Activated CD4-positive, alpha-beta T cell treated with anti-CD3 and anti-CD28 coated beads for 36 hours (primary cell): ENCODE measurements around the gene PDCD1LG2. TPM values are rescaled to one million over a fixed set of nuclear protein-coding genes. Genes with fewer than 3 reads are reported as not detected.

ENCODE experiments used
- ATAC-seq: fragments of 200-7000 bp; cut with Tn5 transposase; one replicate; pipeline ENCODE4 v1.10.0; 2021; ENCODE audit warnings: mild to moderate bottlenecking, moderate library complexity
- CTCF ChIA-PET: fragments of 350-600 bp; sonication (Branson Sonifier 250); formaldehyde crosslinking; loops from one replicate; lab custom pipeline; 2021; ENCODE audit warnings: antibody characterized with exemption; lab: Charles Lee
- POLR2A ChIA-PET: fragments of 350-600 bp; sonication (Branson Sonifier 250); formaldehyde crosslinking; loops from one replicate; lab custom pipeline; 2021; ENCODE audit warnings: antibody characterized with exemption, inconsistent platforms; lab: Charles Lee
- DNase-seq: peaks from one replicate; pipeline ENCODE4 v3.0.0-alpha.2; 2020
- H3K27ac Mint-ChIP-seq: one replicate; pipeline ENCODE4 v1.8.0; 2021; ENCODE audit warnings: mixed read lengths
- H3K27me3 Mint-ChIP-seq: one replicate; pipeline ENCODE4 v1.8.0; 2021; ENCODE audit warnings: mixed read lengths
- H3K36me3 Mint-ChIP-seq: one replicate; pipeline ENCODE4 v1.8.0; 2021; ENCODE audit warnings: low read depth, mixed read lengths
- H3K4me1 Mint-ChIP-seq: one replicate; pipeline ENCODE4 v1.8.0; 2021; ENCODE audit warnings: mixed read lengths
- H3K4me3 Mint-ChIP-seq: one replicate; pipeline ENCODE4 v1.8.0; 2021; ENCODE audit warnings: mild to moderate bottlenecking, moderate library complexity, mixed read lengths
- H3K9me3 Mint-ChIP-seq: one replicate; pipeline ENCODE4 v1.8.0; 2021; ENCODE audit warnings: low read depth, mixed read lengths
- intact Hi-C, 2 experiments: fragments of 100-400 bp; cut with DNase I in 1 of 2; cut with micrococcal nuclease in 1 of 2; formaldehyde crosslinking; loops; one replicate each; pipeline versions ENCODE4 v1.14.2 to v1.15.1; 2022 to 2024; cut with DNase I, micrococcal nuclease
- total RNA-seq, 2 experiments: library from RNA; stranded (reverse); gene quantifications; one replicate each; pipeline ENCODE4 v1.2.3, GENCODE V29; 2021

The PDCD1LG2 gene
- total RNA-seq, 2 experiments from 2014 or later = 0.43 to 0.81 TPM

DNA sequence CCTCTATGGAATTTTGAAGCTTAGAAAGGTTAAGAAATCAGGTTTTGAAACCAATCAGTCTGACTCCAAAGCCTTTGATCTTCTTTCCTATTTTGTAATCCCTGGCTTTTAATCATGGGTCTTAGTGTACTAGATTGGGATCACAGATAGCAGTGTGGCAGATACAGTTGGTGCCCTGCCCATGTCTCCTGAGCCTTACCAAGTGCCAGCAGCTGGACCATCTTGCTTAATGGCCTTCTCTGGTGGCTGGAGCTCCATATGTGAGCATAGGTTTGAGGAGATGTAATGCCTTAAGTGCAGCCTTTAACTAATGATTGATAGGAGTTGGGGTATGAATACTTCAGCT lies 101.8 kb downstream of the PDCD1LG2 start:
- intact Hi-C loops = no loop called here
- ATAC-seq = no peak
- Mint-ChIP-seq H3K27ac (no peak overlapping the region), H3K36me3 (peaks cover 2% of the 10 kb centered on the region), H3K9me3 (no peaks in the 10 kb centered on the region), H3K4me3 (no peak overlapping the region), H3K4me1 (peaks cover 32% of the 10 kb centered on the region), H3K27me3 (no peaks in the 10 kb centered on the region)
- DNase-seq = no peak
- ChIA-PET CTCF (interaction anchor here (1.2 to 1.3 kb wide), 2 partner anchors 12 to 22 kb away, joined by 3 to 8 read pairs; no protein-coding TSS in a partner anchor), POLR2A (no interaction called here)

DNA sequence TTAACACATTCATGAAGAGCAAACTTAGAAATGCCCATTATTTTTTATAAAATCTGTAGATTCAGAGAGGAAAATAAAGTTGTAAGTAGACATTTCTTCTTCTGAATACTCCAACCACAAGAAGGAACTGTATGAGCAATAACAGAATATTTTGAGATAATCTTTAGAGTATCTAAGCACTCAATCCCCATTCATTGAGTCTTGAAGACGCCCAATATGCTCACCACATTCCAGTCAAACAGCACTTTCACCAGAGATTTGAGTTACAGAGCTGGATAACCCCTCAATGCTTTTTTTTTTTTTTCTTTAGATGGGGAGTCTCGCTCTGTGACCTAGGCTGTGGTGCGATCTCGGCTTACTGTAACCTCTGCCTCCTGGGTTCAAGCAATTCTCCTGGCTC lies 103.9 kb downstream of the PDCD1LG2 start:
- no peak overlapping the region for H3K4me3 Mint-ChIP-seq
- H3K9me3 Mint-ChIP-seq = no peaks in the 10 kb centered on the region
- intact Hi-C loops = loop anchor here in 1 of 2 experiments (1.0 kb wide), 1 partner anchor 10 kb away; no protein-coding TSS in a partner anchor
- H3K36me3 Mint-ChIP-seq = peaks cover 2% of the 10 kb centered on the region
- ChIA-PET CTCF (interaction anchor here (0.7 to 0.8 kb wide), 2 partner anchors 10 to 731 kb away, joined by 3 read pairs; no protein-coding TSS in a partner anchor), POLR2A (no interaction called here)
- H3K27me3 Mint-ChIP-seq = no peaks in the 10 kb centered on the region
- DNase-seq = no peak
- no peak overlapping the region for H3K27ac Mint-ChIP-seq
- peak; percentile 62 for ATAC-seq
- H3K4me1 Mint-ChIP-seq = peaks cover 31% of the 10 kb centered on the region

DNA sequence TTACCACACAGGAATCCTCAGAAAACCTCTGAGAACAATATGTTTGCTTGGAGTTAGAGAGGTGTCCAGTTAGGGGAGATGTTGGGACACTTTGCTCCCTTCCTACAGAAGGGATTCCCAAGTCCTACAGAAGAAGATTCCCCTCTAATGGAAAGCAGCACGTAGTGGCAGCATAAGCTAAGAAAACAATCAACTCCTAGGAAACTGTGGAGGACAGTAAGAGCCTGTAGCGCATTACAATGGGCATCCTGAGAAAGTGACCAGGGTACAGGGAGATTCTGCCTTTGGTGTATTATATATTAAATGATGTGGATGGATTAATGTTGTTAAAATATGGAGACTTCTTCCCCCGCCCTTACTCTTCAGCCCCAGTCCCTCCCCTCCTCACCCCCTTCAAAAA lies 104.7 kb downstream of the PDCD1LG2 start:
- intact Hi-C loops = loop anchor here in 1 of 2 experiments (1.0 kb wide), 1 partner anchor 9 kb away; no protein-coding TSS in a partner anchor
- peaks cover 3% of the 10 kb centered on the region for H3K36me3 Mint-ChIP-seq

GRCh38 chr9:5617749-5618148 lies 107.4 kb downstream of the PDCD1LG2 start:
- no peaks in the 10 kb centered on the region for H3K27me3 Mint-ChIP-seq
- DNase-seq = no peak
- no peaks in the 10 kb centered on the region for H3K9me3 Mint-ChIP-seq
- intact Hi-C loops = no loop called here
- H3K36me3 Mint-ChIP-seq = peaks cover 6% of the 10 kb centered on the region
- H3K27ac Mint-ChIP-seq = peak overlapping the region; percentile 14
- H3K4me3 Mint-ChIP-seq = no peak overlapping the region
- ChIA-PET POLR2A (no interaction called here), CTCF (no interaction called here)
- ATAC-seq = peak; percentile 86
- H3K4me1 Mint-ChIP-seq = peaks cover 31% of the 10 kb centered on the region

More for the DNA sequence above, 104.7 kb downstream of the PDCD1LG2 start:
- H3K27me3 Mint-ChIP-seq = no peaks in the 10 kb centered on the region
- ChIA-PET CTCF (no interaction called here), POLR2A (no interaction called here)
- no peak overlapping the region for H3K4me3 Mint-ChIP-seq
- H3K4me1 Mint-ChIP-seq = peaks cover 29% of the 10 kb centered on the region
- H3K27ac Mint-ChIP-seq = no peak overlapping the region
- no peak for ATAC-seq
- DNase-seq = no peak
- H3K9me3 Mint-ChIP-seq = no peaks in the 10 kb centered on the region

DNA sequence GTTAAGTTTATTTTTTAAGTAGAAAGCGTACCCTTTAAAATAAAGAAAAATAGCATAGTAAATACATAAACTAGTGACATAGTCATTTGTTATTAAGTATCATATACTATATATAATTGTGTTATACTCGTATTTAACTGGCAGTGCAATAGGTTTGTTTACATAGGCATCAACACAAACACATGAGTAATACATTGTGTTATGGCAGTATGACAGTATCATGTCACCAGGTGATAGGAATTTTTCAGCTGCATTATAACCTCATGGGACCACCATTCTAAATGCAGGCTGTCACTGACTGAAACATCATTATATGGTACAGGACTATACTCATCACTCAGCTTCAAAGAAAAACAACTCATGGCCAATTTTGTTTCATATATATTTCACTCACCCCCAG lies 110.2 kb downstream of the PDCD1LG2 start:
- ChIA-PET CTCF (interaction anchor here (0.6 to 1.4 kb wide), 2 partner anchors 20 to 861 kb away, joined by 3 to 7 read pairs; no protein-coding TSS in a partner anchor), POLR2A (interaction anchor here (0.7 kb wide), 1 partner anchor 8 kb away, joined by 3 read pairs; the partner anchor contains the start of gene RIC1)
- H3K9me3 Mint-ChIP-seq = no peaks in the 10 kb centered on the region
- no peak overlapping the region for H3K4me3 Mint-ChIP-seq
- H3K36me3 Mint-ChIP-seq = peaks cover 6% of the 10 kb centered on the region
- H3K27me3 Mint-ChIP-seq = no peaks in the 10 kb centered on the region
- peaks cover 42% of the 10 kb centered on the region for H3K4me1 Mint-ChIP-seq
- no peak overlapping the region for H3K27ac Mint-ChIP-seq
- ATAC-seq = no peak
- no peak for DNase-seq
- intact Hi-C loops = loop anchor here in 1 of 2 experiments (10.0 kb wide), 2 partner anchors 144 to 384 kb away; a partner anchor contains a TSS

Other genes starting within 250 kb of the PDCD1LG2 start
- gene RLN2, start 205.8 kb upstream of the PDCD1LG2 start, total RNA-seq = 1 to 10 TPM; 4.9 to 6.9 TPM
- 1 to 10 TPM; 1.6 to 2.2 TPM for gene RLN1, start 170.7 kb upstream of the PDCD1LG2 start, total RNA-seq
- gene PLGRKT, start 72.6 kb upstream of the PDCD1LG2 start, total RNA-seq = 10 to 100 TPM; 44.0 to 47.9 TPM
- 10 to 100 TPM; 25.0 to 30.1 TPM for gene CD274, start 60.0 kb upstream of the PDCD1LG2 start, total RNA-seq
- 10 to 100 TPM; 13.6 to 17.1 TPM for gene RIC1, start 118.6 kb downstream of the PDCD1LG2 start, total RNA-seq